Retinal pigment epithelial cell (primary cell): Measurements from ENCODE around the gene GATA6.

Experiments
- DNase-seq: peaks from one replicate; pipeline ENCODE4 v3.0.0-alpha.2; 2010; ENCODE audit warnings: low read depth
- H3K4me3 ChIP-seq: 2 replicates; pipeline ENCODE4 v1.5.1; 2011; ENCODE audit warnings: mild to moderate bottlenecking, low read length, control low read depth, moderate library complexity
- TF ChIP-seq, protein P1 (sequence below): conservative IDR thresholded peaks from 2 replicates; pipeline ENCODE4 v1.5.1; 2011; ENCODE audit warnings: low read depth, low read length, control low read depth, inconsistent platforms

The GATA6 gene

DNA sequence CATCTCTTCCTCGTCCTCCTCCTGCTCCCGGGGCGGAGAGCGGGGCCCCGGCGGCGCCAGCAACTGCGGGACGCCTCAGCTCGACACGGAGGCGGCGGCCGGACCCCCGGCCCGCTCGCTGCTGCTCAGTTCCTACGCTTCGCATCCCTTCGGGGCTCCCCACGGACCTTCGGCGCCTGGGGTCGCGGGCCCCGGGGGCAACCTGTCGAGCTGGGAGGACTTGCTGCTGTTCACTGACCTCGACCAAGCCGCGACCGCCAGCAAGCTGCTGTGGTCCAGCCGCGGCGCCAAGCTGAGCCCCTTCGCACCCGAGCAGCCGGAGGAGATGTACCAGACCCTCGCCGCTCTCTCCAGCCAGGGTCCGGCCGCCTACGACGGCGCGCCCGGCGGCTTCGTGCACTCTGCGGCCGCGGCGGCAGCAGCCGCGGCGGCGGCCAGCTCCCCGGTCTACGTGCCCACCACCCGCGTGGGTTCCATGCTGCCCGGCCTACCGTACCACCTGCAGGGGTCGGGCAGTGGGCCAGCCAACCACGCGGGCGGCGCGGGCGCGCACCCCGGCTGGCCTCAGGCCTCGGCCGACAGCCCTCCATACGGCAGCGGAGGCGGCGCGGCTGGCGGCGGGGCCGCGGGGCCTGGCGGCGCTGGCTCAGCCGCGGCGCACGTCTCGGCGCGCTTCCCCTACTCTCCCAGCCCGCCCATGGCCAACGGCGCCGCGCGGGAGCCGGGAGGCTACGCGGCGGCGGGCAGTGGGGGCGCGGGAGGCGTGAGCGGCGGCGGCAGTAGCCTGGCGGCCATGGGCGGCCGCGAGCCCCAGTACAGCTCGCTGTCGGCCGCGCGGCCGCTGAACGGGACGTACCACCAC, 2.1 kb downstream of the GATA6 start:
- peak overlapping the region; percentile 85 for H3K4me3 ChIP-seq

GRCh38 chr18:22172120-22172582, 2.8 kb downstream of the GATA6 start:
- TF ChIP-seq, protein P1, sequence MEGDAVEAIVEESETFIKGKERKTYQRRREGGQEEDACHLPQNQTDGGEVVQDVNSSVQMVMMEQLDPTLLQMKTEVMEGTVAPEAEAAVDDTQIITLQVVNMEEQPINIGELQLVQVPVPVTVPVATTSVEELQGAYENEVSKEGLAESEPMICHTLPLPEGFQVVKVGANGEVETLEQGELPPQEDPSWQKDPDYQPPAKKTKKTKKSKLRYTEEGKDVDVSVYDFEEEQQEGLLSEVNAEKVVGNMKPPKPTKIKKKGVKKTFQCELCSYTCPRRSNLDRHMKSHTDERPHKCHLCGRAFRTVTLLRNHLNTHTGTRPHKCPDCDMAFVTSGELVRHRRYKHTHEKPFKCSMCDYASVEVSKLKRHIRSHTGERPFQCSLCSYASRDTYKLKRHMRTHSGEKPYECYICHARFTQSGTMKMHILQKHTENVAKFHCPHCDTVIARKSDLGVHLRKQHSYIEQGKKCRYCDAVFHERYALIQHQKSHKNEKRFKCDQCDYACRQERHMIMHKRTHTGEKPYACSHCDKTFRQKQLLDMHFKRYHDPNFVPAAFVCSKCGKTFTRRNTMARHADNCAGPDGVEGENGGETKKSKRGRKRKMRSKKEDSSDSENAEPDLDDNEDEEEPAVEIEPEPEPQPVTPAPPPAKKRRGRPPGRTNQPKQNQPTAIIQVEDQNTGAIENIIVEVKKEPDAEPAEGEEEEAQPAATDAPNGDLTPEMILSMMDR, result no peak
- H3K4me3 ChIP-seq, result peak overlapping the region; percentile 59
- no peak for DNase-seq

More for the DNA sequence above, 2.1 kb downstream of the GATA6 start:
- no peak for DNase-seq
- TF ChIP-seq, protein P1, result no peak

- DNase-seq, result no peak
- peak overlapping the region; percentile 59 for H3K4me3 ChIP-seq
- TF ChIP-seq, protein P1, result no peak
Measured at GRCh38 chr18:22172594-22173049, 3.2 kb downstream of the GATA6 start.

GRCh38 chr18:22173221-22173927, 4.0 kb downstream of the GATA6 start:
- TF ChIP-seq, protein P1, result no peak
- DNase-seq, result no peak
- H3K4me3 ChIP-seq, result peak overlapping the region; percentile 59

GRCh38 chr18:22173928-22174301, 4.5 kb downstream of the GATA6 start:
- DNase-seq, result no peak
- TF ChIP-seq, protein P1, result no peak
- H3K4me3 ChIP-seq, result peak overlapping the region; percentile 59

DNA sequence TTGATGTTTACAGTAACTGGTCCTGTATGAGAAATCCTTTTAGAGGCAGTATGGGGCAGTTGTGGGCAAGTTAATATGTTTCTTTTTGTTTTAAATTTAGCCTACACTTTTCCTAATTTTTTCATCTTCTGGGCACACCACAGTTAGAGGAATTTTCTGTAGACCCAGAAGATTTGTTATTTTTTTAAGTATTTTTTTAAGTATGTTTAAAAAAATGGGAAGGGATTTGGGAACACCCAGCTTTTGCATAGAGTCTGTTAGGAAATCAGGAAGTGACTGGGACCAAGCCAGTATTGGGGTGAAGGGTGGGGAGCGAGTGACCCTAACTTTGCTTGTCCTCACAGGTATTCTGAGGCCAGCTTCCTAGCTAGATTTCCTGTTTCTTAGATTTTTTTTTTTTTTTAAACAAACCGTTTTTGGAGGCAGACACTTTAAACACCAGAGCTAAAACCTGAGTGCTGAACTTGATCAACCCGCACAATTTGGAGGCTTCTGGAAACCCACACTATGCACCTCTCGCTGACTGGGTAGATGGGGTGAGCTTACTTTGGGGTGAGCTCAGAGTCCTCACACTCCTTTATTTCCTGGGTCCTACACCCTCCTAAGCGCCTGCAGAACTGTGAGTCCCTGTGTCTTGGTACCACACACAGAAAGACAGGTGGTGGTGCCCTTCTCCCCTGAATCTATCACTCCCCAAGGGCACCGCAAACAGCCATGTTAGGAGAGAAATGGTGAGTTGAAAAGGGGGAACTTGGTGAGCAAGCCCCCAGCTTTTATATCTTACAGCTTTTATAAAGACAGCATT, 5.2 kb downstream of the GATA6 start:
- no peak for DNase-seq
- H3K4me3 ChIP-seq, result peak overlapping the region; percentile 59
- TF ChIP-seq, protein P1, result peak; percentile 16
